Mesenchymal stem cell (in vitro differentiated cells and primary cell): ENCODE results near the gene LSP1.

Experiments used
- DNase-seq: peaks from one replicate; pipeline ENCODE4 v3.0.0-alpha.2; 2013
- H2AFZ ChIP-seq: one replicate; pipeline ENCODE4 v1.6.1; 2013; ENCODE audit warnings: low read depth, mild to moderate bottlenecking, control low read depth, inconsistent platforms, low read length, moderate library complexity
- H2AK5ac ChIP-seq: 2 replicates; pipeline ENCODE4 v1.6.1; 2013; ENCODE audit warnings: low read length, moderate library complexity, mild to moderate bottlenecking, inconsistent platforms; ENCODE audit not compliant: severe bottlenecking
- H2BK120ac ChIP-seq: one replicate; pipeline ENCODE4 v1.6.1; 2013; ENCODE audit warnings: low read depth, mild to moderate bottlenecking, inconsistent platforms, low read length, moderate library complexity
- H2BK12ac ChIP-seq, 2 experiments: one replicate each; pipeline ENCODE4 v1.6.1; 2013; ENCODE audit warnings: inconsistent platforms in 2 of 2, low read length in 2 of 2, mild to moderate bottlenecking in 2 of 2, moderate library complexity in 2 of 2, control low read depth in 1 of 2
- H2BK15ac ChIP-seq: one replicate; pipeline ENCODE4 v1.6.1; 2013; ENCODE audit warnings: mild to moderate bottlenecking, low read depth, inconsistent platforms; ENCODE audit not compliant: poor library complexity, severe bottlenecking
- H2BK5ac ChIP-seq: 2 replicates; pipeline ENCODE4 v1.6.1; 2013; ENCODE audit warnings: low read depth, mild to moderate bottlenecking, low read length, control low read depth, inconsistent platforms; ENCODE audit not compliant: poor library complexity, severe bottlenecking
- H3K14ac ChIP-seq, 2 experiments: one replicate each; pipeline ENCODE4 v1.6.1; 2013; ENCODE audit warnings: inconsistent platforms in 2 of 2, low read length in 2 of 2, control low read depth in 1 of 2, mild to moderate bottlenecking in 1 of 2, moderate library complexity in 1 of 2
- H3K18ac ChIP-seq, 2 experiments: one replicate each; pipeline ENCODE4 v1.6.1; 2013; ENCODE audit warnings: inconsistent platforms in 2 of 2, low read length in 2 of 2, control low read depth in 1 of 2, low read depth in 1 of 2, mild to moderate bottlenecking in 1 of 2
- H3K23ac ChIP-seq, 2 experiments: one replicate each; pipeline ENCODE4 v1.6.1; 2013; ENCODE audit warnings: inconsistent platforms in 2 of 2, low read length in 2 of 2, mild to moderate bottlenecking in 2 of 2, moderate library complexity in 2 of 2, control low read depth in 1 of 2
- H3K27ac ChIP-seq: 2 replicates; pipeline ENCODE4 v1.5.1; 2013; ENCODE audit warnings: mild to moderate bottlenecking, moderate library complexity, low read length, control low read depth, inconsistent platforms; ENCODE audit not compliant: poor library complexity, severe bottlenecking
- H3K27me3 ChIP-seq, 2 experiments: 2 replicates each; pipeline versions ENCODE4 v1.6.1 to v1.7.0; 2013; ENCODE audit warnings: low read length in 2 of 2, mild to moderate bottlenecking in 2 of 2, moderate library complexity in 2 of 2, control low read depth in 1 of 2, inconsistent platforms in 1 of 2; ENCODE audit not compliant: control insufficient read depth in 1 of 2, insufficient read depth in 1 of 2
- H3K36me3 ChIP-seq, 2 experiments: 2 replicates each; pipeline versions ENCODE4 v1.6.1 to v1.7.0; 2013; ENCODE audit warnings: low read length in 2 of 2, control low read depth in 1 of 2, inconsistent platforms in 1 of 2, low read depth in 1 of 2, mild to moderate bottlenecking in 1 of 2; ENCODE audit not compliant: insufficient read depth in 2 of 2, control insufficient read depth in 1 of 2
- H3K4ac ChIP-seq, 2 experiments: one replicate each; pipeline ENCODE4 v1.6.1; 2013; ENCODE audit warnings: inconsistent platforms in 2 of 2, low read length in 2 of 2, mild to moderate bottlenecking in 2 of 2, moderate library complexity in 2 of 2, control low read depth in 1 of 2, low read depth in 1 of 2
- H3K4me1 ChIP-seq: 2 replicates; pipeline ENCODE4 v1.6.1; 2013; ENCODE audit warnings: low read depth, low read length, control low read depth; ENCODE audit not compliant: control insufficient read depth, insufficient read depth
- H3K4me2 ChIP-seq: 2 replicates; pipeline ENCODE4 v1.6.1; 2013; ENCODE audit warnings: low read length, mild to moderate bottlenecking, inconsistent platforms; ENCODE audit not compliant: poor library complexity, severe bottlenecking
- H3K4me3 ChIP-seq, 2 experiments: 2 replicates each; pipeline versions ENCODE4 v1.5.1 to v1.7.0; 2013; ENCODE audit warnings: low read length in 2 of 2, mild to moderate bottlenecking in 2 of 2, control low read depth in 1 of 2, low read depth in 1 of 2; ENCODE audit not compliant: insufficient read depth in 1 of 2
- H3K79me1 ChIP-seq: replicated peaks from 2 replicates; pipeline ENCODE4 v1.6.1; 2013; ENCODE audit warnings: mild to moderate bottlenecking, control low read depth, low read length, inconsistent platforms; ENCODE audit not compliant: poor library complexity, severe bottlenecking
- H3K9ac ChIP-seq: 2 replicates; pipeline ENCODE4 v1.7.0; 2013; ENCODE audit warnings: mild to moderate bottlenecking, low read length, moderate library complexity
- H3K9me3 ChIP-seq: 2 replicates; pipeline ENCODE4 v1.7.0; 2013; ENCODE audit warnings: mild to moderate bottlenecking, low read length; ENCODE audit not compliant: control insufficient read depth
- H4K8ac ChIP-seq: one replicate; pipeline ENCODE4 v1.6.1; 2013; ENCODE audit warnings: inconsistent platforms, mild to moderate bottlenecking, low read length, moderate library complexity
- H4K91ac ChIP-seq: one replicate; pipeline ENCODE4 v1.6.1; 2013; ENCODE audit warnings: mild to moderate bottlenecking, low read length, inconsistent platforms
- WGBS: methylation state at CpG from one replicate; pipeline ENCODE4 v1.1.7; 2013; ENCODE audit warnings: mixed read lengths; 5-methylcytosine and 5-hydroxymethylcytosine counted together

LSP1 gene

DNA sequence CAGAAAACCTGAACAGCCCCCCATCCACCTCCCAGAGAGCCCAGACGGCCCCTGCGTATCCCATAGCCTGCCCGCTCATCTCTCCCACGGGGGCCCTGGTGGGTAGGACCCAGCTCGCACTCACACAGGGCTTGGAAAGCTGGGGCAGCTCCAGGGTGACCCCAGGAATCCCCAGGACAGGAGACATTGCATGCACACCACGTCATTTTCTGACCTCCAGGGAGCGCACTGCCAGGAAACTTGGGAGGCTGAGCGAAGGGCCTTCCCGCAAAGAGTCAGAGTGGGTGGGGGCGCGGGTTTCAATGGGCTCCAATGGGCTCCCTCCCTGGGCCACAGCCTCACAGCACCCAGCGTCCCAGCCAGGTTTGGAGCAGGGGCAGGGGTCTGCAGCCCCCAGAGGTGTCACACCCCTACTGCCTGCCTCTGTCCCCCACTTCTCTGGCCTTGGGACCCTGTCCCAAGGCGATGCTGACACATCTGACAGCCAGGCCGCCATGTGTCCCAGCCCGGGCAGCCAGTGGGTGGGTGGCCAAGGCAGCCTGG lies 26.3 kb upstream of the LSP1 start:
- Histone ChIP-seq H3K18ac (peak overlapping the region in 1 of 2 experiments; percentile 69), H3K23ac (no peak overlapping the region), H3K36me3 (no peaks in the 10 kb centered on the region), H2BK15ac (peak overlapping the region; percentile 15), H3K4me2 (no peak overlapping the region), H2BK12ac (peak overlapping the region in 1 of 2 experiments; percentile 14), H3K4ac (no peak overlapping the region), H3K4me3 (no peak overlapping the region), H4K8ac (no peak overlapping the region), H3K79me1 (no peaks in the 10 kb centered on the region), H3K9ac (no peak overlapping the region), H3K27me3 (peaks cover 0 to 55% of the 10 kb centered on the region in 2 experiments), H3K27ac (peak overlapping the region; percentile 51), H3K14ac (no peak overlapping the region), H2BK120ac (no peak overlapping the region), H4K91ac (peak overlapping the region; percentile 52), H3K4me1 (peaks cover 66% of the 10 kb centered on the region), H2BK5ac (peak overlapping the region; percentile 8), H2AK5ac (peak overlapping the region; percentile 37), H3K9me3 (peaks cover 3% of the 10 kb centered on the region), H2AFZ (no peak overlapping the region)
- WGBS = 76% methylated on average over 15 of the region's 15 CpGs
- peak; percentile 61 for DNase-seq

DNA sequence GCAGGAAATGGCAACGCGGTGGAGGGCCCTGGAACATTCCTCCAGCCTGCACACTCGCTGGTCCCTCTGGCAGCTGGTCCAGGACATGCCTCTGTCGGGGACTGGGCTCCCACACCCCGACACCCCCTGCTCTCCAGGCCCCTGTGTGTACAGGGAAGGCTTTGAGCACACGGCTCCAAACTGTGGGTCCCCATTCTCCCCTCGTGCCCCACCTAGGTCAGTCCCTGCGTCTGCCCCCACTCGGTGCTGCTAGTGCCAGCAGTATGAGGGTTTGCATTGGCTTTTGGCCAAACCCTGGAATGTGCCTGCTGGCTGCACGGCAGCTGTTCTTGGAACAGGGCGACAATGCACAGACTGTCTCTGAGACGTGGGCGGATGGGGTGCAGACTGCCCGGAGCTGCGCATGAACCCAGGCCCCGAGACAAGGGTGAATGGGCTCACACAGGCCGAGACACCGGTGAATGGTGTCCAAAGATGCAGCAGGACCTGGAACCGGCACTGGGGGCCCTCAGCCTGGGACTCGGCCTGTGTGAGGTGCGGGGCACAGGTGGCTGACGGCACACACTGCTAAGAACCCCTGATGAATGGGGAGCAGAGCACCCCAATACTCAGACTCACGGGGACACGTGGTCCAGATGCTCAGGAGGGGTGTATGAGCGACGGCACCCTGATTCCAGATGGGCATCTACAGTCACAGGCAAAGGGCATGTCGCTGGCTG lies 25.6 kb upstream of the LSP1 start:
- no peak overlapping the region for H3K14ac ChIP-seq
- peak; percentile 50 for DNase-seq
- no peak overlapping the region for H3K9ac ChIP-seq
- peak overlapping the region; percentile 47 for H2BK5ac ChIP-seq
- peak overlapping the region; percentile 51 for H3K27ac ChIP-seq
- H2AFZ ChIP-seq = no peak overlapping the region
- H3K4me1 ChIP-seq = peaks cover 71% of the 10 kb centered on the region
- H3K18ac ChIP-seq = peak overlapping the region in 1 of 2 experiments; percentile 69
- H3K4me2 ChIP-seq = peak overlapping the region; percentile 1
- no peaks in the 10 kb centered on the region for H3K79me1 ChIP-seq
- H3K23ac ChIP-seq = no peak overlapping the region
- H4K8ac ChIP-seq = peak overlapping the region; percentile 5
- 78% methylated on average over 27 of the region's 27 CpGs for WGBS
- no peak overlapping the region for H2BK15ac ChIP-seq
- no peak overlapping the region for H3K4ac ChIP-seq
- H2BK12ac ChIP-seq = peak overlapping the region; percentile 7
- no peak overlapping the region for H2BK120ac ChIP-seq
- H3K36me3 ChIP-seq = no peaks in the 10 kb centered on the region
- no peaks in the 10 kb centered on the region for H3K9me3 ChIP-seq
- H3K4me3 ChIP-seq = no peak overlapping the region
- peak overlapping the region; percentile 20 for H4K91ac ChIP-seq
- peak overlapping the region; percentile 67 for H2AK5ac ChIP-seq
- peaks cover 0 to 53% of the 10 kb centered on the region in 2 experiments for H3K27me3 ChIP-seq

- H3K4ac ChIP-seq = no peak overlapping the region
- no peaks in the 10 kb centered on the region for H3K79me1 ChIP-seq
- peak overlapping the region; percentile 29 for H4K91ac ChIP-seq
- peaks cover 76% of the 10 kb centered on the region for H3K4me1 ChIP-seq
- H3K9me3 ChIP-seq = no peaks in the 10 kb centered on the region
- no peak overlapping the region for H3K23ac ChIP-seq
- H3K14ac ChIP-seq = no peak overlapping the region
- no peak for DNase-seq
- WGBS = 83% methylated on average over 19 of the region's 19 CpGs
- H2BK15ac ChIP-seq = no peak overlapping the region
- H3K27me3 ChIP-seq = peaks cover 0 to 49% of the 10 kb centered on the region in 2 experiments
- peak overlapping the region; percentile 67 for H2AK5ac ChIP-seq
- H3K18ac ChIP-seq = peak overlapping the region in 1 of 2 experiments; percentile 6
- no peak overlapping the region for H3K4me3 ChIP-seq
- H2AFZ ChIP-seq = no peak overlapping the region
- H3K36me3 ChIP-seq = no peaks in the 10 kb centered on the region
- H2BK12ac ChIP-seq = no peak overlapping the region
- peak overlapping the region; percentile 47 for H2BK5ac ChIP-seq
- H3K4me2 ChIP-seq = no peak overlapping the region
- no peak overlapping the region for H3K9ac ChIP-seq
- H2BK120ac ChIP-seq = no peak overlapping the region
- no peak overlapping the region for H3K27ac ChIP-seq
- H4K8ac ChIP-seq = no peak overlapping the region
These were observed 25.0 kb upstream of the LSP1 start for GRCh38 chr11:1827931-1828330.

- Histone ChIP-seq H2AFZ (no peak overlapping the region), H2BK120ac (no peak overlapping the region), H2AK5ac (peak overlapping the region; percentile 24), H3K36me3 (no peaks in the 10 kb centered on the region), H3K4ac (no peak overlapping the region), H3K4me3 (no peak overlapping the region), H3K79me1 (no peaks in the 10 kb centered on the region), H3K9me3 (no peaks in the 10 kb centered on the region), H3K27me3 (peaks cover 0 to 50% of the 10 kb centered on the region in 2 experiments), H3K4me1 (peaks cover 76% of the 10 kb centered on the region), H2BK15ac (peak overlapping the region; percentile 21), H3K27ac (peak overlapping the region; percentile 11), H2BK12ac (peak overlapping the region in 1 of 2 experiments; percentile 78), H2BK5ac (no peak overlapping the region), H4K91ac (no peak overlapping the region), H3K9ac (no peak overlapping the region), H3K23ac (no peak overlapping the region), H3K18ac (no peak overlapping the region), H3K4me2 (no peak overlapping the region), H4K8ac (no peak overlapping the region), H3K14ac (no peak overlapping the region)
- WGBS = 75% methylated on average over 12 of the region's 12 CpGs
- DNase-seq = no peak
These were observed 24.3 kb upstream of the LSP1 start for GRCh38 chr11:1828542-1828941.
